ENCODE results near the gene FOXJ1. TPM values are rescaled to one million over a fixed set of nuclear protein-coding genes. Genes with fewer than 3 reads are reported as not detected.

The FOXJ1 gene
- total and polyA plus RNA-seq, 2 of the 13 experiments (the other 11 are each of a cell fraction or from before 2014, with no cell fraction given): 0.98 to 1.6 TPM

DNA sequence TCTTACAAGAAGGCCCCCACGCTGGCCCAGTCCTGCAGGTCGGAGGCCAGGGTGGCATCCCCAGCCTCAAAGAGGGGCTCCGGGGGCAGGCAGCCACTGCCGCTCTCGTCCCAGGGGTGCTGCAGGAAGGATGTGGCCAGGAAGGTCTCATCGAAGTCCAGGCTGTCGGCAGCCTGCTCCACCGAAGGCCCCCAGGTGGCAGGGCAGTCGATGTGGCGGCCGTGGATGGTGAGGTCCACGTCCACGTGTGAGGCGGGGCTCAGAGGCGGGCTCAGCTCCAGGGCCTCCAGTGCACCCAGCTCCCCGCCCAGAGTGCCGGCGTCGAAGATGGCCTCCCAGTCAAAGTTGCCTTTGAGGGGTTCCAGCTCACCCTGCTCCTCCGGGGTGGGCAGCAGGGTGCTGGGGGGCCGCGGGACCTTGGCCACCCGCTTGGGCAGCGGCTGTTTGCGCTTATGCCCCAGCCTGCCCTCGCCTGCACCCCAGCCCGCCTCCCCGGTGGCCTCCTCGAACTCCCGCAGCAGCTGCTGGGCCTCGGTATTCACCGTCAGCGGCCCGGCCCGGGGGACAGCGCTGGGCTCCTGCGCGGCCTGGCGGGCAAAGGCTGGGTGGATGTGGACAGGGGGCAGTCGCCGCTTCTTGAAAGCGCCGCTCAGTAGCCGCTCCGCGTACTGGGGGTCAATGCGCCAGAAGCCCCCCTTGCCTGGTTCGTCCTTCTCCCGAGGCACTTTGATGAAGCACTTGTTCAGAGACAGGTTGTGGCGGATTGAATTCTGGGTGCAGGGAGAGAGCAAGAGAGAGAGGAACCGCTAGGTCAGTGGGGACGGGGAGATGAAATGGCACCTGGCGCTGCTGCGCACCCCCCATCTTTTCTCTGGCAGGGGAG is 3.5 kb downstream of the FOXJ1 start (continued):
- TF ChIP-seq, protein P1, sequence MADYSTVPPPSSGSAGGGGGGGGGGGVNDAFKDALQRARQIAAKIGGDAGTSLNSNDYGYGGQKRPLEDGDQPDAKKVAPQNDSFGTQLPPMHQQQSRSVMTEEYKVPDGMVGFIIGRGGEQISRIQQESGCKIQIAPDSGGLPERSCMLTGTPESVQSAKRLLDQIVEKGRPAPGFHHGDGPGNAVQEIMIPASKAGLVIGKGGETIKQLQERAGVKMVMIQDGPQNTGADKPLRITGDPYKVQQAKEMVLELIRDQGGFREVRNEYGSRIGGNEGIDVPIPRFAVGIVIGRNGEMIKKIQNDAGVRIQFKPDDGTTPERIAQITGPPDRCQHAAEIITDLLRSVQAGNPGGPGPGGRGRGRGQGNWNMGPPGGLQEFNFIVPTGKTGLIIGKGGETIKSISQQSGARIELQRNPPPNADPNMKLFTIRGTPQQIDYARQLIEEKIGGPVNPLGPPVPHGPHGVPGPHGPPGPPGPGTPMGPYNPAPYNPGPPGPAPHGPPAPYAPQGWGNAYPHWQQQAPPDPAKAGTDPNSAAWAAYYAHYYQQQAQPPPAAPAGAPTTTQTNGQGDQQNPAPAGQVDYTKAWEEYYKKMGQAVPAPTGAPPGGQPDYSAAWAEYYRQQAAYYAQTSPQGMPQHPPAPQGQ (CRISPR knock-in tag; IDR thresholded peaks at IDR 0.05; ENCODE audit: borderline replicate concordance): no peak

DNA sequence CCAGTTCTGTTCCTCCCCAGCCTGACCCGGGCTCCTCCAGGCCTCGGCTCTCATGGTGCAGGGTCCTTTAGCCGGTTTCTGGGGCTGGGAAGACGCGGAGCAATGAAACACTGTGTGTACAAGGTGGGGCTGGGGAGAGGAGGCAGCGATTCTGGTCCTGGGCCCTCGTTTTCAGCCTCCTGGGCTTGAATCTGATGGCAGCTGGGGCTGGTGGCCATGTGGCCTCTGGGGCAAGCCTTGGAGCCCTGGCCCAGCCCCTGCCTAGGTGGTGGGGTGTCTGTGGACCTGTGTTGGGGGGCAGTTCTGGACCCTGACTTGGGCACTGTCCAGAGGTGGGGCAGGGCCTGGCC is 4.1 kb downstream of the FOXJ1 start:
- no peaks in the 10 kb centered on the region for H3K79me2 ChIP-seq (ENCODE audit: insufficient read depth, low read length)
- no peak overlapping the region for H2AFZ ChIP-seq (ENCODE audit: low read length)
- FAIRE-seq (no peak), ATAC-seq (no peak), DNase-seq (ENCODE audit: low spot score) (no peak)
- H3K9me3 ChIP-seq (ENCODE audit: low read length): no peaks in the 10 kb centered on the region
- BruUV-seq (replicated peaks): no TSS peak
- WGBS (ENCODE audit: low lambda C conversion rate): 59% methylated on average over 7 of the region's 7 CpGs
- peaks cover 91% of the 10 kb centered on the region for H3K4me1 ChIP-seq (ENCODE audit: insufficient read depth, low read length)
- H3K4me2 ChIP-seq (ENCODE audit: low read depth, low read length): no peak overlapping the region
- H3K9ac ChIP-seq (ENCODE audit: insufficient read depth, low read depth, low read length): no peak overlapping the region
- intact Hi-C loops (cut with micrococcal nuclease; ENCODE audit: unreplicated experiment) (no loop called here), in situ Hi-C loops (cut with HindIII; ENCODE audit: extremely low pct_ligation_motif_present, low pct_unique_long_range_greater_than_20kb) (no loop called here)
- H4K20me1 ChIP-seq (ENCODE audit: insufficient read depth, low read length): no peaks in the 10 kb centered on the region
- ChIA-PET CTCF (ENCODE audit: low intra/inter-chr PET ratio, low total read pairs) (no interaction called here), POLR2A (interaction anchor here (0.6 kb wide), 1 partner anchor 71 kb away, joined by 3 read pairs; no protein-coding TSS in a partner anchor)
- TF ChIP-seq SCMH1 (CRISPR knock-in tag; IDR thresholded peaks at IDR 0.05; ENCODE audit: borderline replicate concordance) (no peak), RFXAP (CRISPR knock-in tag; IDR thresholded peaks at IDR 0.05; ENCODE audit: borderline replicate concordance) (no peak), ZMYM4 (CRISPR knock-in tag; IDR thresholded peaks at IDR 0.05) (no peak), HNF4G (IDR thresholded peaks at IDR 0.05; ENCODE audit: borderline replicate concordance, low read depth, low read length) (no peak), HNF4G (CRISPR knock-in tag; IDR thresholded peaks at IDR 0.05; ENCODE audit: borderline replicate concordance, low read depth) (no peak), HINFP (CRISPR knock-in tag; IDR thresholded peaks at IDR 0.05; ENCODE audit: low read depth) (no peak), MAFF (IDR thresholded peaks at IDR 0.05; ENCODE audit: low read depth, low read length) (no peak)
- TF ChIP-seq, protein P2, sequence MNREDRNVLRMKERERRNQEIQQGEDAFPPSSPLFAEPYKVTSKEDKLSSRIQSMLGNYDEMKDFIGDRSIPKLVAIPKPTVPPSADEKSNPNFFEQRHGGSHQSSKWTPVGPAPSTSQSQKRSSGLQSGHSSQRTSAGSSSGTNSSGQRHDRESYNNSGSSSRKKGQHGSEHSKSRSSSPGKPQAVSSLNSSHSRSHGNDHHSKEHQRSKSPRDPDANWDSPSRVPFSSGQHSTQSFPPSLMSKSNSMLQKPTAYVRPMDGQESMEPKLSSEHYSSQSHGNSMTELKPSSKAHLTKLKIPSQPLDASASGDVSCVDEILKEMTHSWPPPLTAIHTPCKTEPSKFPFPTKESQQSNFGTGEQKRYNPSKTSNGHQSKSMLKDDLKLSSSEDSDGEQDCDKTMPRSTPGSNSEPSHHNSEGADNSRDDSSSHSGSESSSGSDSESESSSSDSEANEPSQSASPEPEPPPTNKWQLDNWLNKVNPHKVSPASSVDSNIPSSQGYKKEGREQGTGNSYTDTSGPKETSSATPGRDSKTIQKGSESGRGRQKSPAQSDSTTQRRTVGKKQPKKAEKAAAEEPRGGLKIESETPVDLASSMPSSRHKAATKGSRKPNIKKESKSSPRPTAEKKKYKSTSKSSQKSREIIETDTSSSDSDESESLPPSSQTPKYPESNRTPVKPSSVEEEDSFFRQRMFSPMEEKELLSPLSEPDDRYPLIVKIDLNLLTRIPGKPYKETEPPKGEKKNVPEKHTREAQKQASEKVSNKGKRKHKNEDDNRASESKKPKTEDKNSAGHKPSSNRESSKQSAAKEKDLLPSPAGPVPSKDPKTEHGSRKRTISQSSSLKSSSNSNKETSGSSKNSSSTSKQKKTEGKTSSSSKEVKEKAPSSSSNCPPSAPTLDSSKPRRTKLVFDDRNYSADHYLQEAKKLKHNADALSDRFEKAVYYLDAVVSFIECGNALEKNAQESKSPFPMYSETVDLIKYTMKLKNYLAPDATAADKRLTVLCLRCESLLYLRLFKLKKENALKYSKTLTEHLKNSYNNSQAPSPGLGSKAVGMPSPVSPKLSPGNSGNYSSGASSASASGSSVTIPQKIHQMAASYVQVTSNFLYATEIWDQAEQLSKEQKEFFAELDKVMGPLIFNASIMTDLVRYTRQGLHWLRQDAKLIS (CRISPR knock-in tag; IDR thresholded peaks at IDR 0.05): no peak
- no peak overlapping the region for H3K4me3 ChIP-seq (replicated peaks in 1 of 3; ENCODE audit: insufficient read depth in 1 of 3, low read depth in 2 of 3, low read length in 3 of 3)
- H3K36me3 ChIP-seq (replicated peaks in 1 of 2; ENCODE audit: control insufficient read depth in 1 of 2, insufficient read depth in 2 of 2, low read length in 2 of 2): no peaks in the 10 kb centered on the region
- no peak overlapping the region for H3K27ac ChIP-seq (ENCODE audit: extremely low read length, insufficient read depth, low read length)
- H3K27me3 ChIP-seq (ENCODE audit: control insufficient read depth in 1 of 2, insufficient read depth in 2 of 2, low read length in 2 of 2): peaks cover 1 to 8% of the 10 kb centered on the region in 2 experiments
